Calu3 (cell line): ENCODE data around the gene ENG. TPM values are rescaled to one million over a fixed set of nuclear protein-coding genes. Genes with fewer than 3 reads are reported as not detected.

ENCODE experiments used
- BruUV-seq: library from RNA; stranded (reverse); fragments of 400-500 nt; replicated peaks from 2 replicates; lab custom pipeline; 2021; lab: Mats Ljungman, UMichigan
- CTCF ChIA-PET: fragments of 300-600 bp; sonication (Branson Sonifier 250); formaldehyde crosslinking; loops from one replicate; lab custom pipeline; 2022; ENCODE audit warnings: antibody characterized with exemption; lab: Charles Lee
- DNase-seq: peaks from one replicate; pipeline ENCODE4 v3.0.0; 2022
- H3K27ac Mint-ChIP-seq: one replicate; pipeline ENCODE4 v1.8.0; 2022; ENCODE audit warnings: mixed read lengths; ENCODE audit not compliant: unreplicated experiment
- H3K27me3 Mint-ChIP-seq: one replicate; pipeline ENCODE4 v1.8.0; 2022; ENCODE audit warnings: mixed read lengths; ENCODE audit not compliant: unreplicated experiment
- H3K36me3 Mint-ChIP-seq: one replicate; pipeline ENCODE4 v1.8.0; 2022; ENCODE audit warnings: mild to moderate bottlenecking, moderate library complexity, mixed read lengths; ENCODE audit not compliant: insufficient read depth, unreplicated experiment
- H3K4me1 Mint-ChIP-seq: one replicate; pipeline ENCODE4 v1.8.0; 2022; ENCODE audit warnings: mild to moderate bottlenecking, low read depth, mixed read lengths; ENCODE audit not compliant: unreplicated experiment
- H3K4me3 Mint-ChIP-seq: one replicate; pipeline ENCODE4 v1.8.0; 2022; ENCODE audit warnings: mild to moderate bottlenecking, low read depth, moderate library complexity, mixed read lengths; ENCODE audit not compliant: unreplicated experiment
- H3K9me3 Mint-ChIP-seq: one replicate; pipeline ENCODE4 v1.8.0; 2022; ENCODE audit warnings: low read depth, mixed read lengths; ENCODE audit not compliant: unreplicated experiment
- intact Hi-C: fragments of 100-400 bp; cut with micrococcal nuclease; formaldehyde crosslinking; loops from one replicate; pipeline ENCODE4 v1.10.0; 2022; ENCODE audit not compliant: unreplicated experiment
- microRNA-seq: library from miRNA; unstranded; fragments of <30 nt; microRNA quantifications from one replicate; pipeline ENCODE4 v1.2.0, GENCODE V29; 2022
- total RNA-seq: library from RNA; stranded (reverse); gene quantifications from 2 replicates; pipeline ENCODE4 v1.2.3, GENCODE V29; 2022
- TF ChIP-seq, protein P1 (sequence below): fragments of 200-600 bp; IDR thresholded peaks from one replicate; pipeline ENCODE4 v1.8.0; 2022; ENCODE audit warnings: antibody characterized with exemption; ENCODE audit not compliant: unreplicated experiment

ENG gene
- total RNA-seq, 1 experiment from 2014 or later, result not detected

GRCh38 chr9:127768698-127769097 is 85.8 kb downstream of the ENG start:
- Mint-ChIP-seq H3K4me1 (no peaks in the 10 kb centered on the region), H3K27ac (no peak overlapping the region), H3K4me3 (no peak overlapping the region), H3K36me3 (peaks cover 13% of the 10 kb centered on the region), H3K27me3 (peaks cover 58% of the 10 kb centered on the region), H3K9me3 (no peaks in the 10 kb centered on the region)
- no TSS peak for BruUV-seq
- TF ChIP-seq, protein P1, sequence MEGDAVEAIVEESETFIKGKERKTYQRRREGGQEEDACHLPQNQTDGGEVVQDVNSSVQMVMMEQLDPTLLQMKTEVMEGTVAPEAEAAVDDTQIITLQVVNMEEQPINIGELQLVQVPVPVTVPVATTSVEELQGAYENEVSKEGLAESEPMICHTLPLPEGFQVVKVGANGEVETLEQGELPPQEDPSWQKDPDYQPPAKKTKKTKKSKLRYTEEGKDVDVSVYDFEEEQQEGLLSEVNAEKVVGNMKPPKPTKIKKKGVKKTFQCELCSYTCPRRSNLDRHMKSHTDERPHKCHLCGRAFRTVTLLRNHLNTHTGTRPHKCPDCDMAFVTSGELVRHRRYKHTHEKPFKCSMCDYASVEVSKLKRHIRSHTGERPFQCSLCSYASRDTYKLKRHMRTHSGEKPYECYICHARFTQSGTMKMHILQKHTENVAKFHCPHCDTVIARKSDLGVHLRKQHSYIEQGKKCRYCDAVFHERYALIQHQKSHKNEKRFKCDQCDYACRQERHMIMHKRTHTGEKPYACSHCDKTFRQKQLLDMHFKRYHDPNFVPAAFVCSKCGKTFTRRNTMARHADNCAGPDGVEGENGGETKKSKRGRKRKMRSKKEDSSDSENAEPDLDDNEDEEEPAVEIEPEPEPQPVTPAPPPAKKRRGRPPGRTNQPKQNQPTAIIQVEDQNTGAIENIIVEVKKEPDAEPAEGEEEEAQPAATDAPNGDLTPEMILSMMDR, result no peak
- CTCF ChIA-PET, result no interaction called here
- intact Hi-C loops, result no loop called here
- DNase-seq, result no peak

- H3K27me3 Mint-ChIP-seq, result peaks cover 61% of the 10 kb centered on the region
Measured at GRCh38 chr9:127767909-127768331, 86.5 kb downstream of the ENG start.

DNA sequence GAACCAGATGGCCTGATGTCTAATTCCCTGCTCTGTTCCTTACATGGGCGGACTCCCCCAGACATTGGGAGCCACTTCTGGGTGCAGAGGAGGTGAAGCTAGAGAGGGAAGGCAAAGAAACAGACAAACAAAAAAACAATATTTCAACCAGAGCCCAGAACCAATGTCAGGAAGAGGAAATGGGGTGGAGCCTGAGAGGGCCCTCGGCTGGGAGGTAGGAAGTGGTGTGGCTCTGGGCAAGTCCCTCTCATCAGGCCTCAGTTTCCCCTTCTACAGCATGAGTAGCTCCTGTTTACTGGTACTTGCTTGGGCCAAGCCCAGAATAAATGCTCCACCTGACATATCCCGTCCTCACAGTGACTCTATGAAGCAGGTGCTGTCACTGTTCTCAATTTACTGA is 87.0 kb downstream of the ENG start:
- TF ChIP-seq, protein P1, result no peak
- no peak for DNase-seq
- Mint-ChIP-seq H3K4me3 (no peak overlapping the region), H3K27ac (no peak overlapping the region), H3K36me3 (peaks cover 13% of the 10 kb centered on the region), H3K9me3 (no peaks in the 10 kb centered on the region), H3K4me1 (no peaks in the 10 kb centered on the region), H3K27me3 (peaks cover 67% of the 10 kb centered on the region)
- CTCF ChIA-PET, result no interaction called here
- intact Hi-C loops, result no loop called here
- BruUV-seq, result no TSS peak

More at GRCh38 chr9:127767909-127768331, 86.5 kb downstream of the ENG start:
- CTCF ChIA-PET, result no interaction called here
- H3K9me3 Mint-ChIP-seq, result no peaks in the 10 kb centered on the region
- peaks cover 13% of the 10 kb centered on the region for H3K36me3 Mint-ChIP-seq
- DNase-seq, result no peak
- no peak overlapping the region for H3K27ac Mint-ChIP-seq
- no peak overlapping the region for H3K4me3 Mint-ChIP-seq
- intact Hi-C loops, result no loop called here
- no peaks in the 10 kb centered on the region for H3K4me1 Mint-ChIP-seq
- BruUV-seq, result no TSS peak
- TF ChIP-seq, protein P1, result no peak

DNA sequence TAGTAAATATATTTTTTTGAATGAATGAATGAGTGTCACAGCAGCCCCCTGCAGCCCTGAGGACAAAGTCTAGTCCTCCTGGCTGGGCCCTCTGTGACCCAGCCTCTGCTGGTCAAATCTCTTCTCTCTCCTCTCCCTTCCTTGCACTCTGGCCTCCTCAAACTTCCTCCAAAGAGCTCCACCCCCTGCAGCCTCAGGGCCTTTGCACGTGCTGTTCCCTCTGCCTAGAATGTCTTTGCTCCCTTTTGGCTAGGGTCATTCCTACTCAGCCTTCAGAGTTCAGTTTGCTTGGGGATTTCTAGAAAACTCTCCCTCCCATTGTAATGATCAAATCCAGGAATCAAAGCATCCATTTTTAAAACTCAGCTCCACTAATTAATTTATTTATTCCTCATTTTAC is 89.0 kb downstream of the ENG start:
- H3K27ac Mint-ChIP-seq, result no peak overlapping the region
- no peaks in the 10 kb centered on the region for H3K9me3 Mint-ChIP-seq
- TF ChIP-seq, protein P1, result no peak
- intact Hi-C loops, result no loop called here
- H3K27me3 Mint-ChIP-seq, result peaks cover 79% of the 10 kb centered on the region
- no peak overlapping the region for H3K4me3 Mint-ChIP-seq
- no TSS peak for BruUV-seq
- peaks cover 5% of the 10 kb centered on the region for H3K36me3 Mint-ChIP-seq
- no peak for DNase-seq
- CTCF ChIA-PET, result no interaction called here
- H3K4me1 Mint-ChIP-seq, result no peaks in the 10 kb centered on the region

Small RNAs within 50 kb of the gene (microRNA-seq; reads per million reads assigned to microRNA genes)
- gene MIR2861 (not detected), gene MIR3960 (not detected), gene MIR4672 (not detected)

Other genes with a start within 250 kb of the ENG start
- 5.9 and 7.5 TPM in 2 replicates for gene STXBP1, start 242.4 kb downstream of the ENG start, total RNA-seq
- gene CFAP157, start 147.7 kb downstream of the ENG start, total RNA-seq, result 0.87 and 1.0 TPM in 2 replicates
- gene PTRH1, start 139.0 kb downstream of the ENG start, total RNA-seq, result 14.3 and 15.1 TPM in 2 replicates
- not detected in 2 replicates for gene TTC16, start 138.6 kb downstream of the ENG start, total RNA-seq
- 7.0 and 7.6 TPM in 2 replicates for gene TOR2A, start 119.4 kb downstream of the ENG start, total RNA-seq
- not detected in 2 replicates for gene SH2D3C, start 76.0 kb downstream of the ENG start, total RNA-seq
- 41.8 and 51.3 TPM in 2 replicates for gene CDK9, start 68.6 kb downstream of the ENG start, total RNA-seq
- 75.2 and 79.9 TPM in 2 replicates for gene FPGS, start 51.8 kb downstream of the ENG start, total RNA-seq
- 12.2 and 15.6 TPM in 2 replicates for gene AK1, start 23.0 kb upstream of the ENG start, total RNA-seq
- 9.1 and 12.1 TPM in 2 replicates for gene ST6GALNAC6, start 44.9 kb upstream of the ENG start, total RNA-seq
- 11.8 and 12.8 TPM in 2 replicates for gene ST6GALNAC4, start 62.4 kb upstream of the ENG start, total RNA-seq
- gene PIP5KL1, start 76.1 kb upstream of the ENG start, total RNA-seq, result 0.17 and 1.1 TPM in 2 replicates
- 31.5 and 39.9 TPM in 2 replicates for gene DPM2, start 83.2 kb upstream of the ENG start, total RNA-seq
- 80.7 and 84.6 TPM in 2 replicates for gene EEIG1, start 126.3 kb upstream of the ENG start, total RNA-seq
- 6.7 and 9.0 TPM in 2 replicates for gene NAIF1, start 212.7 kb upstream of the ENG start, total RNA-seq
- gene SLC25A25, start 213.6 kb upstream of the ENG start, total RNA-seq, result 19.5 and 22.1 TPM in 2 replicates